Aorta (tissue), 5 donors: ENCODE results near the gene NSD1. TPM values are rescaled to one million over a fixed set of nuclear protein-coding genes. Genes with fewer than 3 reads are reported as not detected.

Experiments
- ATAC-seq: fragments of 200-7000 bp; cut with Tn5 transposase; one replicate; pipeline ENCODE4 v1.9.1; 2022; ENCODE audit warnings: moderate library complexity; ENCODE audit not compliant: low FRiP score
- DNase-seq, 2 donors: peaks; one replicate each; pipeline ENCODE4 v3.0.0-alpha.2; 2020
- H3K27ac ChIP-seq, 2 donors: one replicate each; pipeline ENCODE4 v1.5.1; 2013; ENCODE audit warnings: low read length in 2 of 2, mild to moderate bottlenecking in 2 of 2, moderate library complexity in 2 of 2, control low read depth in 1 of 2, inconsistent platforms in 1 of 2, low read depth in 1 of 2
- H3K27me3 ChIP-seq, 2 donors: one replicate each; pipeline ENCODE4 v1.6.1; 2013; ENCODE audit warnings: control low read depth in 1 of 2, low read length in 1 of 2, mild to moderate bottlenecking in 1 of 2, moderate library complexity in 1 of 2; ENCODE audit not compliant: insufficient read depth in 2 of 2, control insufficient read depth in 1 of 2
- H3K36me3 ChIP-seq, 2 donors: one replicate each; pipeline ENCODE4 v1.6.1; 2013; ENCODE audit warnings: control low read depth in 1 of 2, low read length in 1 of 2, mild to moderate bottlenecking in 1 of 2; ENCODE audit not compliant: insufficient read depth in 2 of 2, control insufficient read depth in 1 of 2
- H3K4me1 ChIP-seq, 2 donors: one replicate each; pipeline ENCODE4 v1.6.1; 2013; ENCODE audit warnings: low read length in 2 of 2, control low read depth in 1 of 2, mild to moderate bottlenecking in 1 of 2, moderate library complexity in 1 of 2; ENCODE audit not compliant: insufficient read depth in 2 of 2, control insufficient read depth in 1 of 2
- H3K4me3 ChIP-seq, 2 donors: one replicate each; pipeline ENCODE4 v1.5.1; 2013; ENCODE audit warnings: low read length in 2 of 2, control low read depth in 1 of 2, mild to moderate bottlenecking in 1 of 2
- H3K9me3 ChIP-seq: one replicate; pipeline ENCODE4 v1.6.1; 2013; ENCODE audit warnings: mild to moderate bottlenecking, low read length; ENCODE audit not compliant: control insufficient read depth
- WGBS, 2 donors: extraction: QIAGEN DNeasy Blood & Tissue Kit; methylation state at CpG; one replicate each; pipeline ENCODE4 v1.1.7; 2013; 5-methylcytosine and 5-hydroxymethylcytosine counted together
- intact Hi-C, 2 donors: fragments of 100-400 bp; cut with DNase I; formaldehyde crosslinking; loops; one replicate each; pipeline versions ENCODE4 v1.14.2 to v1.15.0; 2022
- polyA plus RNA-seq, 2 donors: library from polyadenylated mRNA; stranded (reverse); fragments of 200-250 nt; gene quantifications; one replicate each; pipeline ENCODE4 v1.2.3, GENCODE V29; 2013
- total RNA-seq, 2 donors: library from RNA; stranded (reverse); fragmentation: NEBNext Ultra II Directional; extraction: Animal tissue kit (Norgen Biotek cat#: 25700); gene quantifications; one replicate each; pipeline ENCODE4 v1.2.1, GENCODE V29; 2021
- donor health status: healthy with polysubstance abuse.
- donor health status: Bipolar disorder and iron deficiency.
- donor health status: DM: no; HTN: no; CAD: no.
- donor health status: DM: no; HTN: no; CAD: no.
- donor health status: DM: yes; HTN: yes; CAD: no.

NSD1 gene
- total and polyA plus RNA-seq, 4 donors, result 6.8 to 96.9 (median 35.3) TPM

- H3K27me3 ChIP-seq, result no peaks in the 10 kb centered on the region
- no peaks in the 10 kb centered on the region for H3K9me3 ChIP-seq
- peak; percentile 36 for ATAC-seq
- H3K4me3 ChIP-seq, result no peak overlapping the region
- H3K36me3 ChIP-seq, result peaks cover 0 to 6% of the 10 kb centered on the region in 2 donors
- peak; percentile 73 to 80 for DNase-seq
- WGBS, 2 donors, result 33 to 38% methylated on average over 4 of the region's 4 CpGs
- intact Hi-C loops, result no loop called here
- no peak overlapping the region for H3K27ac ChIP-seq
- H3K4me1 ChIP-seq, result no peaks in the 10 kb centered on the region
These were observed 166.8 kb downstream of the NSD1 start for GRCh38 chr5:177300236-177300880.

DNA sequence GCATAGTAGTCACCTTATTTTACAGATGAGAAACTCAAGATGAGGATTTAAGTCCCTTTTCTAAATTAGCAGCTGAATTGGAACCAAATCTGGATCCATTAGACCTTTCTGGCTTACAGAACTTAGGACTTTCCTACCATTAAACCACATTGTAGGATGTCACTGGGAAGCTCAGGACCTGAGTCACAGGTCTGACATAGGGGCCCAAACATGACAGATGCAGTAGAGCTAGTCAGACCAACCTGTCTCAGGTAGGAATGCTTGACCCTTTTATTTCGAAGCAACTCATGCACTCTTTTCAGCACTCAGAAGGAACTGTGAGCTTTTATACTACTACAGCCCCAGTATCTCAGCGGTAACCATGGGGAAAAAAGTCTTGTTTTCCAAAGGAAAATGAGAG lies 167.4 kb downstream of the NSD1 start:
- H3K27ac ChIP-seq, result no peak overlapping the region
- no peaks in the 10 kb centered on the region for H3K4me1 ChIP-seq
- WGBS, 2 donors, result 78 to 87% methylated on average over 2 of the region's 2 CpGs
- H3K27me3 ChIP-seq, result no peaks in the 10 kb centered on the region
- no peaks in the 10 kb centered on the region for H3K9me3 ChIP-seq
- no peak for ATAC-seq
- no peak for DNase-seq
- intact Hi-C loops, result no loop called here
- H3K4me3 ChIP-seq, result no peak overlapping the region
- peaks cover 0 to 6% of the 10 kb centered on the region in 2 donors for H3K36me3 ChIP-seq

DNA sequence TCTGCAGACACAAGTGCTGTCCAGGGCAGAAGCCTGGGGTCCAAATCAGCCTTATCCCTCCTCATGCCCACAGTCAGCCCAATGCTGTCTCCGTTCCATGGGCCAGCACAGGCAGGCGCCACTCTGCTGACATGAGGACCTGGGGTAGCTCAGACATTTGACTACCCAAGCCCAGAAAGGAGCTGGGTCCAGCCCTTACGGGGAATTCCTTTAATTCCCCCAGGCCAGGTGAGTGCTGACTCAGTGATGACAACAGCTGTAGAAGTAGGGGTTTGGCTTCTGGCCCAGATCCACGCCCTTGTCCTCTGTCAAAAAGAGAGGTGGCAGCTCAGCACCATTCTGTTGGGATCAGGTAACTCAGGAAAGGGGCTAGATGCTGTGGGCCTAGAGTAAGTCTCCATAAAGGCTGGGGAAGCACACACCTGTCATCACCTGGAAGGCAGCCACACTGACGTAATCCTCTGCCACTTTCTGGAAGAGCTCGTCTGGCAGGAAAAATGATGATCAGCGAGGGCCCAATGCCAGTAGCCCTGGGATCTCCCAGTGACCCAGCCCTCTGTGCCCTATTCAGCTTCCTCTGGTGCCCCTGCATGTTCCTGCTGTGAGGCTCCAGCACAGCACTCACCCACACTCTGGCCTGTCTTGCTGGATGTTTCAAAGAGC lies 168.1 kb downstream of the NSD1 start:
- intact Hi-C loops, result no loop called here
- WGBS, 2 donors, result 67 to 77% methylated on average over 7 of the region's 7 CpGs
- ATAC-seq, result no peak
- peak in 1 of 2 donors; percentile 70 for DNase-seq
- Histone ChIP-seq H3K4me1 (no peaks in the 10 kb centered on the region), H3K27ac (no peak overlapping the region), H3K27me3 (no peaks in the 10 kb centered on the region), H3K36me3 (peaks cover 0 to 6% of the 10 kb centered on the region in 2 donors), H3K4me3 (no peak overlapping the region), H3K9me3 (no peaks in the 10 kb centered on the region)

- Histone ChIP-seq H3K9me3 (no peaks in the 10 kb centered on the region), H3K4me1 (no peaks in the 10 kb centered on the region), H3K4me3 (peak overlapping the region; percentile 38 to 73), H3K27me3 (no peaks in the 10 kb centered on the region), H3K36me3 (peaks cover 0 to 6% of the 10 kb centered on the region in 2 donors), H3K27ac (no peak overlapping the region)
- WGBS, 2 donors, result 30% methylated on average over 24 of the region's 24 CpGs
- no peak for ATAC-seq
- intact Hi-C loops, result no loop called here
- DNase-seq, result peak in 1 of 2 donors; percentile 76
These were observed 169.0 kb downstream of the NSD1 start for GRCh38 chr5:177302354-177303110.

DNA sequence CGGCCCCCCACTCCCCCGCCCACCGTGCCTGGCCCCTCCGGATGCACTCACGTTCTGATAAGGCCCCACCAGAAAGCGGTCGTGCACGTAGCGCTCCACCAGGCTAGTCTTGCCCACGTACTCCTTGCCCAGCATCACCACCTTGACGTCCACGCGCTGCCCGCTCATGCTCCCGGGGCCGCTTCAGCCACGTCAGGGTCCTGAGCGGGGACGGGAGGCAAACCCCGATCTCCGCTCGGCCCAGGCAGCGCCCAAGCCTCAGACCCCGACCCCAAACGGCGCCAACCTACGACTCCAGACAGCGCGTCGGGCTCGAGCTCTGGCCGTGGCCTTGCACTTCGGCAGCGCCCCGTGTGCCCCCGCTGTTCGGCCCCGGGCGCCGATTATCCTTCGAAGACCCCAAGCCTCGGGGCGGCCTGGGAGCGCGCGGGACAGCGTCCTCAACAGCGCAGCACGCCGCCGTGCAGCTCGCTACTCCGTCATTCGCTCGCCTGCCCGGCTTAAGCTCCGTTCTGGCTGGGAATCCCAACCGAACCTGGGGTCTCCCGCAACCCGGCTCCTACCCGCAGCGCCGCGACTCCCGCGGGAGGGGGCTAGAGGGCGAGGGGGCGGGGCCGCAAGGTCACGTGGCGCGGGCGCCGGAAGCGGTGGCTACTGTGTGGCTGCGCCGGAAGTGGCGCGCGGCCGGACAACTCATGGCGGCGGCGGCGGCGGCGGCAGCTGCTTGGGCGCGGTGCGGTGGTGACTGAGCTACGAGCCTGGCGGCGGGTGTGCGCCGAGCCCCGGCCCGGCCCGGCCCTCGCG lies 169.8 kb downstream of the NSD1 start, which contains the start of the genes PRELID1 and RAB24:
Gene PRELID1 (plus strand): TSS at position 679 of the 804 bp plus-strand sequence. CDS start 187 bp downstream, outside the sequence.
Gene RAB24 (minus strand): TSS at position 599 of the 804 bp plus-strand sequence. CDS start 431 bp downstream, at position 168.
- Histone ChIP-seq H3K9me3 (no peaks in the 10 kb centered on the region), H3K27ac (peak within 1 kb of the TSS; percentile 31 to 41), H3K4me1 (no peaks in the 10 kb centered on the region), H3K4me3 (peak within 1 kb of the TSS; percentile 38 to 74), H3K27me3 (no peaks in the 10 kb centered on the region), H3K36me3 (no peaks in the 10 kb centered on the region)
- intact Hi-C loops, result no loop called here
- ATAC-seq (peak; percentile 93), DNase-seq (peak; percentile 93 to 97)
- 0 to 1% methylated on average over 87 to 100 of the region's 100 CpGs for WGBS, 2 donors

- intact Hi-C loops, result no loop called here
- Histone ChIP-seq H3K27ac (peak overlapping the region; percentile 31 to 41), H3K27me3 (no peaks in the 10 kb centered on the region), H3K36me3 (no peaks in the 10 kb centered on the region), H3K9me3 (no peaks in the 10 kb centered on the region), H3K4me3 (peak overlapping the region; percentile 38 to 74), H3K4me1 (no peaks in the 10 kb centered on the region)
- ATAC-seq, result no peak
- WGBS, 2 donors, result 1% methylated on average over 24 to 25 of the region's 25 CpGs
- DNase-seq, result no peak
These were observed 170.4 kb downstream of the NSD1 start for GRCh38 chr5:177303925-177304391.

- 33 to 39% methylated on average over 19 of the region's 19 CpGs for WGBS, 2 donors
- Histone ChIP-seq H3K27me3 (no peaks in the 10 kb centered on the region), H3K27ac (no peak overlapping the region), H3K4me3 (peak overlapping the region; percentile 38 to 74), H3K4me1 (no peaks in the 10 kb centered on the region), H3K9me3 (no peaks in the 10 kb centered on the region), H3K36me3 (no peaks in the 10 kb centered on the region)
- no peak for ATAC-seq
- intact Hi-C loops, result no loop called here
- peak in 1 of 2 donors; percentile 72 for DNase-seq
These were observed 171.0 kb downstream of the NSD1 start for GRCh38 chr5:177304392-177305119.
